ENCODE results near the gene ZNF550.
"Not testable (repeated sequence)": the region's sequence is repeated elsewhere in the genome, so short reads cannot be mapped to it uniquely, and the experiment has no call there.

- TF ChIP-seq CTCF (IDR thresholded peaks at IDR 0.05; ENCODE audit: low read depth, low read length, poor library complexity, severe bottlenecking); EZH2phosphoT487 (IDR thresholded peaks at IDR 0.05; ENCODE audit: borderline replicate concordance, low read length): not testable (repeated sequence)
Observed at GRCh38 chr19:57499680-57500395, 59.8 kb downstream of the ZNF550 start, which contains the start of gene ZNF773.

Data from DOHH2 (cell line).